SK-N-SH treated with all-trans-retinoic acid at 6 μM for 48 hours (cell line): Measurements from ENCODE around the gene GSN.

ENCODE experiments used
- ATAC-seq: fragments of 200-7000 bp; cut with Tn5 transposase; 3 replicates; pipeline ENCODE4 v1.9.1; 2020; ENCODE audit warnings: mild to moderate bottlenecking, moderate library complexity
- ARNTL ChIP-seq: fragments of 450-650 bp; formaldehyde crosslinking; IDR thresholded peaks from 2 replicates; pipeline ENCODE4 v1.5.0; 2020; ENCODE audit warnings: low read depth, mild to moderate bottlenecking, moderate library complexity, borderline replicate concordance
- BACH2 ChIP-seq: fragments of 250-450 bp; sonication (Bioruptor Pico); IDR thresholded peaks from 2 replicates; pipeline ENCODE4 v1.9.0; 2021; ENCODE audit warnings: mild to moderate bottlenecking, borderline replicate concordance
- CSDC2 ChIP-seq: fragments of 250-450 bp; sonication (Bioruptor Pico); IDR thresholded peaks from 2 replicates; pipeline ENCODE4 v1.5.0; 2020; ENCODE audit warnings: mild to moderate bottlenecking, moderate library complexity
- CSRNP3 ChIP-seq: fragments of 250-450 bp; sonication (Bioruptor Pico); IDR thresholded peaks from 2 replicates; pipeline ENCODE4 v1.5.1; 2021; ENCODE audit warnings: mild to moderate bottlenecking, moderate library complexity
- ESRRG ChIP-seq: fragments of 250-450 bp; sonication (Bioruptor Pico); IDR thresholded peaks from 2 replicates; pipeline ENCODE4 v1.6.1; 2021; ENCODE audit warnings: mild to moderate bottlenecking
- ISL1 ChIP-seq: fragments of 250-450 bp; sonication (Bioruptor Pico); IDR thresholded peaks from 2 replicates; pipeline ENCODE4 v2.1.2; 2022; ENCODE audit warnings: mild to moderate bottlenecking, moderate library complexity
- OSR1 ChIP-seq: fragments of 250-450 bp; sonication (Bioruptor Pico); IDR thresholded peaks from 2 replicates; pipeline ENCODE4 v1.8.0; 2022; ENCODE audit warnings: moderate library complexity, mild to moderate bottlenecking, inconsistent platforms
- PPARA ChIP-seq: fragments of 250-450 bp; sonication (Bioruptor Pico); IDR thresholded peaks from 2 replicates; pipeline ENCODE4 v1.5.0; 2020; ENCODE audit warnings: mild to moderate bottlenecking, borderline replicate concordance
- RARB ChIP-seq: fragments of 250-450 bp; sonication (Bioruptor Pico); IDR thresholded peaks from 2 replicates; pipeline ENCODE4 v1.8.0; 2021; ENCODE audit warnings: mild to moderate bottlenecking, moderate library complexity
- SNAI2 ChIP-seq: fragments of 250-450 bp; sonication (Bioruptor Pico); IDR thresholded peaks from 2 replicates; pipeline ENCODE4 v1.5.0; 2020; ENCODE audit warnings: mild to moderate bottlenecking, moderate library complexity
- TCF4 ChIP-seq: fragments of 250-450 bp; sonication (Bioruptor Pico); IDR thresholded peaks from 2 replicates; pipeline ENCODE4 v1.8.0; 2021; ENCODE audit warnings: mild to moderate bottlenecking, moderate library complexity, borderline replicate concordance
- TOX ChIP-seq: fragments of 250-450 bp; sonication (Bioruptor Pico); IDR thresholded peaks from 2 replicates; pipeline ENCODE4 v1.8.0; 2021; ENCODE audit warnings: mild to moderate bottlenecking, moderate library complexity, borderline replicate concordance
- TSHZ2 ChIP-seq: fragments of 250-450 bp; sonication (Bioruptor Pico); IDR thresholded peaks from 2 replicates; pipeline ENCODE4 v1.5.0; 2020; ENCODE audit warnings: mild to moderate bottlenecking, moderate library complexity
- ZC3H10 ChIP-seq: fragments of 250-450 bp; sonication (Bioruptor Pico); IDR thresholded peaks from 2 replicates; pipeline ENCODE4 v1.5.1; 2021; ENCODE audit warnings: mild to moderate bottlenecking, moderate library complexity
- ZFP3 ChIP-seq: fragments of 250-450 bp; sonication (Bioruptor Pico); IDR thresholded peaks from 2 replicates; pipeline ENCODE4 v1.5.0; 2020; ENCODE audit warnings: mild to moderate bottlenecking, moderate library complexity
- ZFP30 ChIP-seq: fragments of 450-650 bp; formaldehyde crosslinking; IDR thresholded peaks from 2 replicates; pipeline ENCODE4 v1.5.0; 2022; ENCODE audit warnings: mild to moderate bottlenecking, moderate library complexity
- ZNF565 ChIP-seq: fragments of 450-650 bp; formaldehyde crosslinking; conservative IDR thresholded peaks from 2 replicates; pipeline ENCODE4 v1.5.0; 2020; ENCODE audit warnings: low read depth, mild to moderate bottlenecking, moderate library complexity
- ZNF70 ChIP-seq: fragments of 450-650 bp; formaldehyde crosslinking; IDR thresholded peaks from 2 replicates; pipeline ENCODE4 v1.5.0; 2020; ENCODE audit warnings: mild to moderate bottlenecking, moderate library complexity
- ZNF8 ChIP-seq: fragments of 450-650 bp; formaldehyde crosslinking; IDR thresholded peaks from 2 replicates; pipeline ENCODE4 v1.5.0; 2020; ENCODE audit warnings: mild to moderate bottlenecking, moderate library complexity
- TF ChIP-seq, protein P1 (sequence below): fragments of 250-450 bp; sonication (Bioruptor Pico); IDR thresholded peaks from 2 replicates; pipeline ENCODE4 v1.8.0; 2020; ENCODE audit warnings: mild to moderate bottlenecking, moderate library complexity, borderline replicate concordance
- TF ChIP-seq, protein P2 (sequence below): fragments of 250-450 bp; sonication (Bioruptor Pico); IDR thresholded peaks from 2 replicates; pipeline ENCODE4 v1.8.0; 2021; ENCODE audit warnings: low read depth, mild to moderate bottlenecking, moderate library complexity, borderline replicate concordance
- TF ChIP-seq, protein P3 (sequence below): fragments of 250-450 bp; sonication (Bioruptor Pico); IDR thresholded peaks from 2 replicates; pipeline ENCODE4 v1.5.1; 2020; ENCODE audit warnings: low read depth, mild to moderate bottlenecking, moderate library complexity

Gene GSN

GRCh38 chr9:121259935-121260334, 8.0 kb upstream of the GSN start:
- no peak; the same call in 2 of the 3 replicates for ATAC-seq
- TF ChIP-seq ZNF70 (CRISPR knock-in tag) (no peak), TOX (CRISPR knock-in tag) (no peak), CSRNP3 (CRISPR knock-in tag) (no peak), ESRRG (no peak), PPARA (CRISPR knock-in tag) (no peak), ZFP3 (CRISPR knock-in tag) (no peak), ZNF8 (CRISPR knock-in tag) (no peak), CSDC2 (no peak), SNAI2 (CRISPR knock-in tag) (no peak), ZFP30 (CRISPR knock-in tag) (no peak), ISL1 (CRISPR knock-in tag) (no peak), BACH2 (no peak), OSR1 (no peak), RARB (CRISPR knock-in tag) (no peak), ZC3H10 (CRISPR knock-in tag) (no peak)
- TF ChIP-seq, protein P1, sequence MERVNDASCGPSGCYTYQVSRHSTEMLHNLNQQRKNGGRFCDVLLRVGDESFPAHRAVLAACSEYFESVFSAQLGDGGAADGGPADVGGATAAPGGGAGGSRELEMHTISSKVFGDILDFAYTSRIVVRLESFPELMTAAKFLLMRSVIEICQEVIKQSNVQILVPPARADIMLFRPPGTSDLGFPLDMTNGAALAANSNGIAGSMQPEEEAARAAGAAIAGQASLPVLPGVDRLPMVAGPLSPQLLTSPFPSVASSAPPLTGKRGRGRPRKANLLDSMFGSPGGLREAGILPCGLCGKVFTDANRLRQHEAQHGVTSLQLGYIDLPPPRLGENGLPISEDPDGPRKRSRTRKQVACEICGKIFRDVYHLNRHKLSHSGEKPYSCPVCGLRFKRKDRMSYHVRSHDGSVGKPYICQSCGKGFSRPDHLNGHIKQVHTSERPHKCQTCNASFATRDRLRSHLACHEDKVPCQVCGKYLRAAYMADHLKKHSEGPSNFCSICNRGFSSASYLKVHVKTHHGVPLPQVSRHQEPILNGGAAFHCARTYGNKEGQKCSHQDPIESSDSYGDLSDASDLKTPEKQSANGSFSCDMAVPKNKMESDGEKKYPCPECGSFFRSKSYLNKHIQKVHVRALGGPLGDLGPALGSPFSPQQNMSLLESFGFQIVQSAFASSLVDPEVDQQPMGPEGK (CRISPR knock-in tag): no peak
- TF ChIP-seq, protein P2, sequence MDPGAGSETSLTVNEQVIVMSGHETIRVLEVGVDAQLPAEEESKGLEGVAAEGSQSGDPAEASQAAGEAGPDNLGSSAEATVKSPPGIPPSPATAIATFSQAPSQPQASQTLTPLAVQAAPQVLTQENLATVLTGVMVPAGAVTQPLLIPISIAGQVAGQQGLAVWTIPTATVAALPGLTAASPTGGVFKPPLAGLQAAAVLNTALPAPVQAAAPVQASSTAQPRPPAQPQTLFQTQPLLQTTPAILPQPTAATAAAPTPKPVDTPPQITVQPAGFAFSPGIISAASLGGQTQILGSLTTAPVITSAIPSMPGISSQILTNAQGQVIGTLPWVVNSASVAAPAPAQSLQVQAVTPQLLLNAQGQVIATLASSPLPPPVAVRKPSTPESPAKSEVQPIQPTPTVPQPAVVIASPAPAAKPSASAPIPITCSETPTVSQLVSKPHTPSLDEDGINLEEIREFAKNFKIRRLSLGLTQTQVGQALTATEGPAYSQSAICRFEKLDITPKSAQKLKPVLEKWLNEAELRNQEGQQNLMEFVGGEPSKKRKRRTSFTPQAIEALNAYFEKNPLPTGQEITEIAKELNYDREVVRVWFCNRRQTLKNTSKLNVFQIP (CRISPR knock-in tag): no peak

GRCh38 chr9:121260457-121261106, 7.4 kb upstream of the GSN start:
- peak; percentile 24 for ATAC-seq
- TF ChIP-seq, protein P1 (CRISPR knock-in tag): no peak
- TF ChIP-seq PPARA (CRISPR knock-in tag) (no peak), TCF4 (CRISPR knock-in tag) (no peak), ZFP3 (CRISPR knock-in tag) (no peak), ISL1 (CRISPR knock-in tag) (no peak), ARNTL (CRISPR knock-in tag) (no peak), CSDC2 (no peak), BACH2 (no peak), SNAI2 (CRISPR knock-in tag) (no peak), RARB (CRISPR knock-in tag) (no peak), CSRNP3 (CRISPR knock-in tag) (no peak)

DNA sequence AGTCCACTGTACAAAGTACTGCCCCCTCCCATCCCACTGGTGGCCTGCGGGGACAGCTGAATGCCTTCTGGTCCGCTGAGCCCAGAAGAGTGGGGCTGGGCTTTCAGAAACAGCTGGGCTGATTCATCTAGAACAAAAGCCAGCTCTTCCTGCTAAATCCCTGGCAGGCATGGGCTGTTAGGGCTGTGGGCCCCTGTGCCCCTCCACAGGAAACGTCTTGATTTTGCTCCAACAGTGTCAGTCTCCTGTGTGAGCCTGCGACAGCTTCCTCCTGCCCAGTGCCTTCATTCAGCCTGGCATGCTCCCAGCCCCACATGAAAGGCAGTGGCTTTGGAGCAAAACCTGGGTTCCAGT, 6.9 kb upstream of the GSN start:
- peak; percentile 64 for ATAC-seq
- no peak for TF ChIP-seq OSR1
- TF ChIP-seq ZNF565 (CRISPR knock-in tag): no peak
- TF ChIP-seq, protein P3, sequence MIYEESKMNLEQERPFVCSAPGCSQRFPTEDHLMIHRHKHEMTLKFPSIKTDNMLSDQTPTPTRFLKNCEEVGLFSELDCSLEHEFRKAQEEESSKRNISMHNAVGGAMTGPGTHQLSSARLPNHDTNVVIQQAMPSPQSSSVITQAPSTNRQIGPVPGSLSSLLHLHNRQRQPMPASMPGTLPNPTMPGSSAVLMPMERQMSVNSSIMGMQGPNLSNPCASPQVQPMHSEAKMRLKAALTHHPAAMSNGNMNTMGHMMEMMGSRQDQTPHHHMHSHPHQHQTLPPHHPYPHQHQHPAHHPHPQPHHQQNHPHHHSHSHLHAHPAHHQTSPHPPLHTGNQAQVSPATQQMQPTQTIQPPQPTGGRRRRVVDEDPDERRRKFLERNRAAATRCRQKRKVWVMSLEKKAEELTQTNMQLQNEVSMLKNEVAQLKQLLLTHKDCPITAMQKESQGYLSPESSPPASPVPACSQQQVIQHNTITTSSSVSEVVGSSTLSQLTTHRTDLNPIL (CRISPR knock-in tag): no peak
- TF ChIP-seq ISL1 (CRISPR knock-in tag): no peak
- no peak for TF ChIP-seq TCF4 (CRISPR knock-in tag)
- TF ChIP-seq ZNF8 (CRISPR knock-in tag): no peak
- no peak for TF ChIP-seq ZC3H10 (CRISPR knock-in tag)
- TF ChIP-seq RARB (CRISPR knock-in tag): no peak
- TF ChIP-seq CSRNP3 (CRISPR knock-in tag): no peak
- TF ChIP-seq ZFP3 (CRISPR knock-in tag): no peak
- no peak for TF ChIP-seq PPARA (CRISPR knock-in tag)
- no peak for TF ChIP-seq ZFP30 (CRISPR knock-in tag)
- TF ChIP-seq TSHZ2 (CRISPR knock-in tag): no peak
- TF ChIP-seq SNAI2 (CRISPR knock-in tag): no peak
- TF ChIP-seq ZNF70 (CRISPR knock-in tag): no peak
